ENCODE results near the gene KNDC1. TPM values are rescaled to one million over a fixed set of nuclear protein-coding genes. Genes with fewer than 3 reads are reported as not detected.

Gene KNDC1
- total RNA-seq, 3 donors from 2014 or later = 0.14 to 0.60 (median 0.32) TPM

DNA sequence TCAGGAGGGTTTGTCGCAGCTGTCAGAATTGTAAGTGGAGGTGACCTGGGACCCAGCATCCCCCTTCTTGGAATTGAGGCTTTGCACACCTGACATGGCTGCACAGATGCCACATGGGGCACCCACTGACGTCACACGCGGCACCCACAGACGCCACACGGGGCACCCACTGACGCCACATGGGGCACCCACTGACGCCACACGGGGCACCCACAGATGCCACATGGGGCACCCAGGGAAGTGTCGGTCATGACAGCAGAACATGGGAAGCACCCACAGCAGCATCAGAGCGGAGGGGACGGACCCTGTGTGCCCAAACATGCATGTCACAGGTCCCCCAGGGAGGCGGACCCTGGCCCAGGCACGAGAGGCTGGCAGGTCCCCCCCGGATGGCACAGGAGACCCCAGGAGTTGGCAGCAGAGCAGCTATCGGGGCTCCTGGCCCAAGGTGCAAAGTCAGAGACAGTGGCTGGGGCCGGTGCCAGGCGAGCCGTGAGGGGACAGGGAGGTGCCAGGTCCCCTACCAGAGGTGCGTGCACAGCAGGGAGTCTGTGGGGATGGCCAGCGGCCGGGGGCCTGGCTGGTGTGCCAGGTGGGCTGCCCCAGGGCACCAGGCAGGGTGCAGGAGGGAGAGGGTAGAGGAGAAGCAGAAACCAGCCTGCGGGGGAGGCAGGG is 21.1 kb downstream of the KNDC1 start:
- no peak for ATAC-seq
- Histone ChIP-seq H3K9me3 (no peaks in the 10 kb centered on the region), H3K4me3 (no peak overlapping the region), H3K36me3 (ENCODE audit: low read depth) (no peaks in the 10 kb centered on the region), H3K4me1 (ENCODE audit: low read depth) (no peaks in the 10 kb centered on the region)
- intact Hi-C loops (cut with DNase I, micrococcal nuclease) = no loop called here
- peak in 1 of 3 donors; percentile 37 for DNase-seq
- TF ChIP-seq, protein P1, sequence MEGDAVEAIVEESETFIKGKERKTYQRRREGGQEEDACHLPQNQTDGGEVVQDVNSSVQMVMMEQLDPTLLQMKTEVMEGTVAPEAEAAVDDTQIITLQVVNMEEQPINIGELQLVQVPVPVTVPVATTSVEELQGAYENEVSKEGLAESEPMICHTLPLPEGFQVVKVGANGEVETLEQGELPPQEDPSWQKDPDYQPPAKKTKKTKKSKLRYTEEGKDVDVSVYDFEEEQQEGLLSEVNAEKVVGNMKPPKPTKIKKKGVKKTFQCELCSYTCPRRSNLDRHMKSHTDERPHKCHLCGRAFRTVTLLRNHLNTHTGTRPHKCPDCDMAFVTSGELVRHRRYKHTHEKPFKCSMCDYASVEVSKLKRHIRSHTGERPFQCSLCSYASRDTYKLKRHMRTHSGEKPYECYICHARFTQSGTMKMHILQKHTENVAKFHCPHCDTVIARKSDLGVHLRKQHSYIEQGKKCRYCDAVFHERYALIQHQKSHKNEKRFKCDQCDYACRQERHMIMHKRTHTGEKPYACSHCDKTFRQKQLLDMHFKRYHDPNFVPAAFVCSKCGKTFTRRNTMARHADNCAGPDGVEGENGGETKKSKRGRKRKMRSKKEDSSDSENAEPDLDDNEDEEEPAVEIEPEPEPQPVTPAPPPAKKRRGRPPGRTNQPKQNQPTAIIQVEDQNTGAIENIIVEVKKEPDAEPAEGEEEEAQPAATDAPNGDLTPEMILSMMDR (IDR thresholded peaks at IDR 0.05) = no peak

DNA sequence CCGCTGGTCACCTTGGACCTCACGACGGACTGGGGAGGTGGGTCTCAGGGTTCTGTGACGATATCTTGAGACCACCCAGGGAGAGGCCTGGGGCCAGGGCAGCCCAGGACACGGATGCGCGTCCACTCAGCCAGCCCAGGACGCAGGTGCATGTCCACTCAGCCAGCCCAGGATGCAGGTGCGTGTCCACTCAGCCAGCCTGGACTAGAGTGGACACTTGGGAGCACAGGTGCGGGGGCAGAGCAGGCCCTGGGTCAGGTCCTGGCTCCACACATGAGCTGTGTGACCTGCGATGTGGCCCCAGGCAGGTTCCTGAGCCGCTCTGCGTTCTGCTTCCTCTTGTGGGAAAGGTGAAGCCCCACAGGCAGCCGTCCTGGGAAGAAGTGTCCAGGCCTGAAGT is 22.2 kb downstream of the KNDC1 start:
- Histone ChIP-seq H3K9me3 (no peaks in the 10 kb centered on the region), H3K4me3 (no peak overlapping the region), H3K36me3 (ENCODE audit: low read depth) (no peaks in the 10 kb centered on the region), H3K4me1 (ENCODE audit: low read depth) (no peaks in the 10 kb centered on the region)
- DNase-seq = peak in 1 of 3 donors; percentile 27
- TF ChIP-seq, protein P1 (IDR thresholded peaks at IDR 0.05) = no peak
- no peak for ATAC-seq
- intact Hi-C loops (cut with DNase I, micrococcal nuclease) = no loop called here

DNA sequence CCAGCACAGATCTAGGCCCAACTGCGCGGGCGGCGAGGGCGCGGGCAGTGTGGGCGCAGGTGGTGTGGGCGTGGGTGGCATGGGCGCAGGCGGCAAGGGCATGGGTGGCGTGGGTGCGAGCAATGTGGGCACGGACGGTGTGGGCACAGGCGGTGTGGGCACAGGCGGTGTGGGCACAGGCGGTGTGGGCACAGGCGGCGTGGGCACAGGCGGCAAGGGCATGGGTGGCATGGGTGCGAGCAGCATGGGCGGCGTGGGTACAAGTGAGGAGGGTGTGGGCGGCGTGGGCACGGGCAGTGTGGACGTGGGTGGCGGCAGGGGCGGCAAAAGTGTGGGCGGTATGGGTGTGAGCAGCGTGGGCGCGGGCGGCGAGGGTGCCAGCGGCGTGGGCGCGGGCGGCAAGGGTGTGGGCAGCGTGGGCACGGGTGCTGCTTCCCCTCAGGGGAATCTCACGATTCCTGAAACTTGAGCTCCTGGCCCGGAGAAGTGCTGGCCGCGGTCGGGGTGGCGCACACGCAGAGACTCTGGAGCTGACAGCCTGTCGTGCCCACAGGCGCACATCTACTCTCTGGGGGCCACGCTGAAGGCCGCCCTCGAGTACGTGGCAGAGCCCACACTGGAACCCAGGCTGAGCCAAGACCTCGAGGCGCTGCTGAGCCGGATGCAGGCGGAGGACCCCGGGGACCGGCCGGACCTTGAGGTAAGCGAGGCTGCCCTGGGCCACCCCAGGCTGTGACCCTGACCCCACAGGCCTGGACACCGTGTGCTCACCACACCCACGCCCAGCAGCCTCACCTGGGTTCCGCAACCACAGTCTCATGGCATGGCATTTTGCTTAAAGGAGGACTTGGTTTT is 23.0 kb downstream of the KNDC1 start:
- DNase-seq = peak in 1 of 3 donors; percentile 48
- Histone ChIP-seq H3K36me3 (ENCODE audit: low read depth) (no peaks in the 10 kb centered on the region), H3K4me1 (ENCODE audit: low read depth) (no peaks in the 10 kb centered on the region), H3K9me3 (no peaks in the 10 kb centered on the region), H3K4me3 (no peak overlapping the region)
- intact Hi-C loops (cut with DNase I, micrococcal nuclease) = no loop called here
- no peak for ATAC-seq
- TF ChIP-seq, protein P1 (IDR thresholded peaks at IDR 0.05) = no peak

DNA sequence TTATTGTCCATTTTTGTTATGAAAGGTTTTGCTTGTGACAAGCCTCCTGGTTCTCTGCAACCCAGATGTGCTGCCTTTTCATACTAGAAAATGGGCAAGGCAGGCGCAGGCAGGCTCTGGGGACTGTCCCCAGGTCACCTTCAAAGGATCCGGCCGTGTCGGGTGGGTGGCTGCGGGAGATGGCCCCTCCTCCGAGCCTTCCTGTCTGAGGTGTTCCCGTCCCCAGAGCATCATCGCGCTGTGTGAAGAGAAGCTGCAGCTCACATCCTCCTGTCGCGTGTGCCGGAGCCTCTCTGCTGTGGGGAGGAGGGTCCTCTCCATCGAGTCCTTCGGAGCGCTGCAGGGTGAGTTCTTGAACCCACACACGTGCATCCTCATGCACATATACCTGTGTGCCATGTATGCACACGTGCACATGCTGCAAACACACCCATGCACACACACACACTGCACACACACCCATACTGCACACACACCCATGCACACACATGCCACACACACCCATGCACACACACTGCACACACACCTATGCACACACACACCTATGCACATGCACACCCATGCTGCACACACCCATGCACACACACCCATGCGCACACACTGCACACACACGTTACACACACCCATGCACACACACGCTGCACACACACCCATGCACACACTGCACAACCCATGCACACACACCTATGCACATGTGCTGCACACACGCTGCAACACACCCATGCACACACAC is 23.8 kb downstream of the KNDC1 start:
- no peak for ATAC-seq
- Histone ChIP-seq H3K9me3 (no peaks in the 10 kb centered on the region), H3K36me3 (ENCODE audit: low read depth) (no peaks in the 10 kb centered on the region), H3K4me1 (ENCODE audit: low read depth) (no peaks in the 10 kb centered on the region), H3K4me3 (no peak overlapping the region)
- intact Hi-C loops (cut with DNase I, micrococcal nuclease) = no loop called here
- DNase-seq = peak in 1 of 3 donors; percentile 28
- TF ChIP-seq, protein P1 (IDR thresholded peaks at IDR 0.05) = no peak

DNA sequence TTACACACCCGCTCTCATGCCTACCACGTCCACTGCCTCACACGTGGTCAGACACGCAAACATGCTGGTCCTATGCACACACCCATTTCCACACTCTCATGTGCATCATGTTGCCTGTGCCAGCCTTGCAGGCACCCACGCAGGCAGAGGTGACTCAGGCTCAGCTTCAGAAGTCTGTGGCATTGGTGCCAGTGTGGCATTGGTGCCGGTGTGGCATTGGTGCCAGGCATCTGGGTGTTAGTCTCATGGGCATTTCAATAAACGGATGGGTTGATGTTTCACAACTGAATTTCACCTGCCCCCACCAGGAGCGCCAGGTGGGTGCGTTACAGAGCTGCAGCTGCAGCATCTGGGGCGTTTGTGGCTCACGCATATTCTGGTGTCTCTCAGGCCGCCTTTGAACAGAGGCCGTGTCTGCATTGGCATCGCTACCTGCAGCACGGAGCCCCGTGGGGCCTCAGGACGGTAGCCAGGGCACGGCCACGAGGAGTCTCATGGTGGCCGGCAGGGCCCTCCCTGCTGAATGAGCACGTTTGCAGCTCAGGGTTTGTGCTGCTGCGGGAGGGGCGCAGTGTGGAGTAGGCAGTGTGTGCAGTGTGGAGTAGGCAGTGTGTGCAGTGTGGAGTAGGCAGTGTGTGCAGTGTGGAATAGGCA is 24.7 kb downstream of the KNDC1 start:
- ATAC-seq (no peak), DNase-seq (no peak)
- no peaks in the 10 kb centered on the region for H3K36me3 ChIP-seq (ENCODE audit: low read depth)
- TF ChIP-seq, protein P1 (IDR thresholded peaks at IDR 0.05) = no peak
- no peaks in the 10 kb centered on the region for H3K9me3 ChIP-seq
- no peak overlapping the region for H3K4me3 ChIP-seq
- no peaks in the 10 kb centered on the region for H3K4me1 ChIP-seq (ENCODE audit: low read depth)
- intact Hi-C loops (cut with DNase I, micrococcal nuclease) = no loop called here

All from mucosa of descending colon (tissue), 3 donors.